MM.1S (cell line): ENCODE results near the gene HINFP.
A peak's percentile ranks its signal among the peaks of the same experiment; 100 is the strongest.
"Not testable (repeated sequence)": the region's sequence is repeated elsewhere in the genome, so short reads cannot be mapped to it uniquely, and the experiment has no call there.

Experiments used
- DNase-seq: peaks from one replicate; pipeline ENCODE4 v3.0.0-alpha.2; 2015
- H2AFZ ChIP-seq: fragments of 300-600 bp; sonication (generic); 2 replicates; pipeline ENCODE4 v1.6.0; 2016; ENCODE audit warnings: antibody characterized with exemption, low read length
- H3F3A ChIP-seq: fragments of 300-600 bp; sonication (generic); 2 replicates; pipeline ENCODE4 v1.6.1; 2016; ENCODE audit warnings: mild to moderate bottlenecking, antibody characterized with exemption, low read length, moderate library complexity, mixed read lengths; ENCODE audit not compliant: insufficient read depth
- H3K27ac ChIP-seq: fragments of 300-600 bp; sonication (generic); 2 replicates; pipeline ENCODE4 v1.5.1; 2016; ENCODE audit warnings: mild to moderate bottlenecking, low read length
- H3K27me3 ChIP-seq: fragments of 300-600 bp; sonication (generic); replicated peaks from 2 replicates; pipeline ENCODE4 v1.6.0; 2016; ENCODE audit warnings: low read length; ENCODE audit not compliant: insufficient read depth
- H3K36me3 ChIP-seq: fragments of 300-600 bp; sonication (generic); replicated peaks from 2 replicates; pipeline ENCODE4 v1.6.1; 2016; ENCODE audit warnings: mild to moderate bottlenecking, low read length, mixed read lengths; ENCODE audit not compliant: insufficient read depth
- H3K4me1 ChIP-seq: fragments of 300-600 bp; sonication (generic); 2 replicates; pipeline ENCODE4 v1.6.1; 2016; ENCODE audit warnings: low read length, mixed read lengths
- H3K4me2 ChIP-seq: fragments of 300-600 bp; sonication (generic); 2 replicates; pipeline ENCODE4 v1.6.0; 2016; ENCODE audit warnings: low read depth, low read length
- H3K4me3 ChIP-seq: fragments of 300-600 bp; sonication (generic); 2 replicates; pipeline ENCODE4 v1.5.1; 2016; ENCODE audit warnings: low read length, mixed read lengths
- H3K79me2 ChIP-seq: fragments of 300-600 bp; sonication (generic); 2 replicates; pipeline ENCODE4 v1.6.1; 2016; ENCODE audit warnings: mixed run types, low read length, mixed read lengths
- H3K9ac ChIP-seq: fragments of 300-600 bp; sonication (generic); 2 replicates; pipeline ENCODE4 v1.6.1; 2016; ENCODE audit warnings: low read length, mixed read lengths
- H3K9me2 ChIP-seq: fragments of 300-600 bp; sonication (generic); replicated peaks from 2 replicates; pipeline ENCODE4 v1.6.1; 2016; ENCODE audit warnings: mild to moderate bottlenecking, low read length, mixed read lengths; ENCODE audit not compliant: insufficient read depth
- H3K9me3 ChIP-seq: fragments of 300-600 bp; sonication (generic); replicated peaks from 2 replicates; pipeline ENCODE4 v1.6.1; 2016; ENCODE audit warnings: mild to moderate bottlenecking, low read length, mixed read lengths; ENCODE audit not compliant: insufficient read depth
- H4K20me1 ChIP-seq: fragments of 300-600 bp; sonication (generic); 2 replicates; pipeline ENCODE4 v1.6.1; 2016; ENCODE audit warnings: mild to moderate bottlenecking, low read length, moderate library complexity, mixed read lengths; ENCODE audit not compliant: insufficient read depth
- EZH2 ChIP-seq: fragments of 300-600 bp; sonication (generic); optimal IDR thresholded peaks from 2 replicates; pipeline ENCODE3; 2017; ENCODE audit warnings: low read depth, mild to moderate bottlenecking, antibody characterized with exemption, low read length, mixed read lengths
- EZH2phosphoT487 ChIP-seq: fragments of 300-600 bp; sonication (generic); IDR thresholded peaks from 2 replicates; pipeline ENCODE4 v1.6.1; 2018; ENCODE audit warnings: antibody characterized with exemption, low read length
- TF ChIP-seq, protein P1 (sequence below): fragments of 300-600 bp; sonication (generic); IDR thresholded peaks from 2 replicates; pipeline ENCODE4 v1.5.1; 2016; ENCODE audit warnings: antibody characterized with exemption, low read length, mixed read lengths

HINFP gene

DNA sequence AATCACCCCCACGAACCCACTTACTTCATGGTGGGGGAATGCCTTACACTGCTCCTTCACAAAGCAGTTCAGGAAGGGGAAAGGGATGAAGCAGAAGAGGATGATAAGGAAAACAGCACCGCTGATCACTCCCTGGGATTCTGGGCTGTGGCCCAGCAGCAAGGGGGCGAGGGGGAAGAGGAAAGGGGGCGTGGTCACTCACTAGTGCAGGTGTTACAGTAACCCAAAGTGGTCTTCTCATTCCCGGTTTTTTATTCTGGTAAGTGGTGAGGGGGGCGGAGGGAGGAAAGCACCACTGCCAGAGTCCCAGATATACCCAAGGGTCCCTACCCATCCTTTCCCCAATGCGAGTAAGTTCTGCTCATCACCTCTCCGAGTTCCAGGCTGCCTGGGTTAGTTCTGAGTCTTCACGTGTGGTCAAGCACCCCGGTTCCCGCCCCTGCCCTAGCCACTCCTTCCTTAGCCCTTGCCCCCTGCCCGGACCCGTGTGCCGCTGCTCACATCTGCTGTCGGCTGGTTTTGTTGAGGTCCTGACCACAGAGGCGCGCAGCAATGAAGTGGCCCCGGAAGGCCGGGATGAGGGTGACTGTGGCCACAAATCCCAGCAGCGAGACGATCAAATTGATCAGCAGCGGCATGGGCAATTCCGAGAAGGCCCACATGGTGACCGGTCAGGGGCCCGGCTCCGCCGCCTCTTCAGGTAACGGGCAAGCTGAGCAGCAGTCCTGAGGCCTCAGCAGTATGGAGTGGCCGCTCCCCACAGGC is 20.2 kb upstream of the HINFP start:
- no peaks in the 10 kb centered on the region for H4K20me1 ChIP-seq
- H3K79me2 ChIP-seq: peaks cover 31% of the 10 kb centered on the region
- H3K9ac ChIP-seq: peak overlapping the region; percentile 93
- TF ChIP-seq EZH2: no peak
- TF ChIP-seq, protein P1, sequence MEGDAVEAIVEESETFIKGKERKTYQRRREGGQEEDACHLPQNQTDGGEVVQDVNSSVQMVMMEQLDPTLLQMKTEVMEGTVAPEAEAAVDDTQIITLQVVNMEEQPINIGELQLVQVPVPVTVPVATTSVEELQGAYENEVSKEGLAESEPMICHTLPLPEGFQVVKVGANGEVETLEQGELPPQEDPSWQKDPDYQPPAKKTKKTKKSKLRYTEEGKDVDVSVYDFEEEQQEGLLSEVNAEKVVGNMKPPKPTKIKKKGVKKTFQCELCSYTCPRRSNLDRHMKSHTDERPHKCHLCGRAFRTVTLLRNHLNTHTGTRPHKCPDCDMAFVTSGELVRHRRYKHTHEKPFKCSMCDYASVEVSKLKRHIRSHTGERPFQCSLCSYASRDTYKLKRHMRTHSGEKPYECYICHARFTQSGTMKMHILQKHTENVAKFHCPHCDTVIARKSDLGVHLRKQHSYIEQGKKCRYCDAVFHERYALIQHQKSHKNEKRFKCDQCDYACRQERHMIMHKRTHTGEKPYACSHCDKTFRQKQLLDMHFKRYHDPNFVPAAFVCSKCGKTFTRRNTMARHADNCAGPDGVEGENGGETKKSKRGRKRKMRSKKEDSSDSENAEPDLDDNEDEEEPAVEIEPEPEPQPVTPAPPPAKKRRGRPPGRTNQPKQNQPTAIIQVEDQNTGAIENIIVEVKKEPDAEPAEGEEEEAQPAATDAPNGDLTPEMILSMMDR: no peak
- no peak for TF ChIP-seq EZH2phosphoT487
- no peaks in the 10 kb centered on the region for H3K9me2 ChIP-seq
- H3K4me2 ChIP-seq: peak overlapping the region; percentile 99
- peak overlapping the region; percentile 77 for H2AFZ ChIP-seq
- no peaks in the 10 kb centered on the region for H3K9me3 ChIP-seq
- DNase-seq: peak; percentile 66
- H3K4me1 ChIP-seq: peaks cover 34% of the 10 kb centered on the region
- H3F3A ChIP-seq: peaks cover 32% of the 10 kb centered on the region
- H3K36me3 ChIP-seq: no peaks in the 10 kb centered on the region
- H3K27me3 ChIP-seq: no peaks in the 10 kb centered on the region
- peak overlapping the region; percentile 93 for H3K4me3 ChIP-seq
- H3K27ac ChIP-seq: peak overlapping the region; percentile 96; the same call in 1 of the 2 replicates

DNA sequence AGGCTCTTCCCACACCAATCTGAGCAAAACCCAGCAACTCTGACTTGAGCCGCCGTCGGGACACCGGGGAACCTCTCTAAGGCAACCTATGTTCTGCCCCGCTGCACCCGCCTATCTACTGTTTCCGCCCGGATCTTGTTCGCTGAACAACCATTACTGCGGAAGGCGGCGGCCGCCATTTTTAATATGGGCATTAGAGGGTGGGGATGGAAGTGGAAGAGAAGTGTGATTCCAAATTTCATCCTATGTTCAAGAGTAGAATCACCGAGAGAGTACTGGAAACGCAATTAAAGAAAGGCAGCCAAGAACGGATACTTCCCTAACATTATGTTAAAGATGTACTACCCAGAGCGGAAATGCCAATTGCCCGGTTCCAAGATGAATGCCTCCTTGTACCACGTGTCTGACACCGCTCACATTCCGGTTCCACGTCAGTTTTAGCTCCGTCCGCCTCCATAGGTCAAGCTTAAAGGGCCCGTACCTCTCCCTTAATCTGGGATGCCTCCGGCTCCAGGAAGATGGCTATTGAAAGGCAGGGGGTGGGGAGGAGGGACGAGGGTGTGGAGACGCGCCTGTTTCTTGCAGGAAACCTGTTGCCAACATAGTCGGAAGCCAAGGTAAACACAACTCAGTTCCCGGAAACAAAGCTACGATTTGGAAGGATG is 19.5 kb upstream of the HINFP start, which contains the start of gene DPAGT1:
Gene DPAGT1, minus strand, starts transcription at position 95 of the 665 bp plus-strand sequence. CDS start 198 bp downstream, outside the sequence.
- Histone ChIP-seq H3K4me3 (peak within 1 kb of the TSS; percentile 93), H3F3A (peaks cover 34% of the 10 kb centered on the region), H3K36me3 (no peaks in the 10 kb centered on the region), H3K27me3 (no peaks in the 10 kb centered on the region), H3K27ac (peak within 1 kb of the TSS; percentile 96), H3K9ac (peak within 1 kb of the TSS; percentile 93), H4K20me1 (no peaks in the 10 kb centered on the region), H3K9me2 (no peaks in the 10 kb centered on the region), H3K4me2 (peak within 1 kb of the TSS; percentile 99), H2AFZ (peak within 1 kb of the TSS; percentile 77), H3K9me3 (no peaks in the 10 kb centered on the region), H3K79me2 (peaks cover 34% of the 10 kb centered on the region), H3K4me1 (peaks cover 35% of the 10 kb centered on the region)
- DNase-seq: peak; percentile 91
- TF ChIP-seq EZH2 (no peak), EZH2phosphoT487 (no peak)
- TF ChIP-seq, protein P1: no peak

DNA sequence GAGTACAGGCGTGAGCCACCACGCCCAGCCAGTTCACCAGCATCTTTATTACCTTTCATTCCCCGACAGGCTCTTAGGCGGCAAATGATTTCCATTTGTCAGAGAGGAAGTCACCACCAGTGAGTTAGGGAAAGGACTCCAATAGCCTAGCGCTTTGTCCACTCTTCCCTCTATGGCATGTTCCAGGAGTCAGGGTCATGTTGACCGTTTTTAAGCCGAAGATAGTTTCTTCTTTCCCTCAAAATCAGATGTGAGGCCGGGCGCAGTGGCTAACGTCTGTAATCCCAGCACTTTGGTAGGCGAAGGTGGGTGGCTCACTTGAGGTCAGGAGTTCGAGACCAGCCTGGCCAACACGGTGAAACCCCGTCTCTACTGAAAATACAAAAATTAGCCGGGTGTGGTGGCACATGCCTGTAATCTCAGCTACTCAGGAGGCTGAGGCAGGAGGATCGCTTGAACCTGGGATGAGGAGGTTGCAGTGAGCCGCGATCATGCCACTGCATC is 18.2 kb upstream of the HINFP start:
- not testable (repeated sequence) for H3K9me2 ChIP-seq, DNase-seq, H3K36me3 ChIP-seq, H3K9me3 ChIP-seq, H3K27me3 ChIP-seq, H4K20me1 ChIP-seq
- Histone ChIP-seq H3K4me3 (peak overlapping the region; percentile 93), H2AFZ (peak overlapping the region; percentile 32; the same call in 1 of the 2 replicates), H3F3A (peaks cover 32% of the 10 kb centered on the region), H3K9ac (peak overlapping the region; percentile 93; the same call in 1 of the 2 replicates), H3K27ac (peak overlapping the region; percentile 96; the same call in 1 of the 2 replicates), H3K4me1 (peaks cover 27% of the 10 kb centered on the region), H3K79me2 (peaks cover 45% of the 10 kb centered on the region), H3K4me2 (peak overlapping the region; percentile 99)
